OCI-LY7 (cell line): ENCODE measurements around the gene EEF1AKMT2.

Experiments used
- EZH2phosphoT487 ChIP-seq: fragments of 200-600 bp; sonication (generic); IDR thresholded peaks from 2 replicates; pipeline ENCODE4 v1.6.1; 2018; ENCODE audit warnings: low read depth, borderline replicate concordance, mild to moderate bottlenecking, mixed run types, antibody characterized with exemption, low read length, moderate library complexity, mixed read lengths
- TF ChIP-seq, protein P1 (sequence below): fragments of 200-600 bp; sonication (generic); conservative IDR thresholded peaks from 2 replicates; pipeline ENCODE4 v1.5.1; 2014; ENCODE audit warnings: mild to moderate bottlenecking, antibody characterized with exemption, low read length, moderate library complexity, mixed read lengths

DNA sequence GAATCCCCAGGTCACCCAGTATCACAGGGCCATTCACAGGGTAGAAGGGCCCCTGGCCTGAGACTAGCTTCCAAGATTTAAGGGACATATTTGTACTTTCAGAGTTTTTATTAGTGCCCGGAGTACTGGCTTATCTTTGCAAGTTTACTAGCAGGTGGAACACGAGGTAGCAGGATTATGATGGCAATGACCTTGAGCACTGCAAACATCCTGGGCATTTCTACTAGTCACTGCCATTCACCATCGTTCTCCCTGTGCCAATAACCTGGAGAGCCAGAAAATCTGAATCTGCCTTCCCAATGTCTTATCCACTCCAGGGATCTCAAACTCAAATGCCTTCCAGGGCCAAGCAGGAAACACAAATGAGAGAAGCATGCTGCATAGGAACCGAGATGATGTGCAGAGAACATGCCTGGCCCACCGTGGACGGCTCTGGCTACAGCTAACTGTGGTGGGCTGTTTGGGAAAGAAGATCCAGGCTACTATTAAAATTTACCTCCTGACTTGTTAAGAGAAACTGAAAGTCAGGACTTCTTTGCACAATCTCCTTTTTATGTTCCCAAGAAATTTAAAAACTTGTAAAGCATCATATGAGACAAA is 64.2 kb downstream of the EEF1AKMT2 start:
- TF ChIP-seq, protein P1, sequence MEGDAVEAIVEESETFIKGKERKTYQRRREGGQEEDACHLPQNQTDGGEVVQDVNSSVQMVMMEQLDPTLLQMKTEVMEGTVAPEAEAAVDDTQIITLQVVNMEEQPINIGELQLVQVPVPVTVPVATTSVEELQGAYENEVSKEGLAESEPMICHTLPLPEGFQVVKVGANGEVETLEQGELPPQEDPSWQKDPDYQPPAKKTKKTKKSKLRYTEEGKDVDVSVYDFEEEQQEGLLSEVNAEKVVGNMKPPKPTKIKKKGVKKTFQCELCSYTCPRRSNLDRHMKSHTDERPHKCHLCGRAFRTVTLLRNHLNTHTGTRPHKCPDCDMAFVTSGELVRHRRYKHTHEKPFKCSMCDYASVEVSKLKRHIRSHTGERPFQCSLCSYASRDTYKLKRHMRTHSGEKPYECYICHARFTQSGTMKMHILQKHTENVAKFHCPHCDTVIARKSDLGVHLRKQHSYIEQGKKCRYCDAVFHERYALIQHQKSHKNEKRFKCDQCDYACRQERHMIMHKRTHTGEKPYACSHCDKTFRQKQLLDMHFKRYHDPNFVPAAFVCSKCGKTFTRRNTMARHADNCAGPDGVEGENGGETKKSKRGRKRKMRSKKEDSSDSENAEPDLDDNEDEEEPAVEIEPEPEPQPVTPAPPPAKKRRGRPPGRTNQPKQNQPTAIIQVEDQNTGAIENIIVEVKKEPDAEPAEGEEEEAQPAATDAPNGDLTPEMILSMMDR, result no peak
- no peak for TF ChIP-seq EZH2phosphoT487
